ENCODE measurements around the gene EXOC4.

The EXOC4 gene

GRCh38 chr7:133649593-133649992 is 396.7 kb downstream of the EXOC4 start:
- no peak for DNase-seq
- TF ChIP-seq POLR2A (IDR thresholded peaks at IDR 0.05; ENCODE audit: low read length) (no peak), GATA1 (IDR thresholded peaks at IDR 0.05; ENCODE audit: low read depth, low read length) (no peak)

- DNase-seq: no peak
Measured at GRCh38 chr7:133650069-133650468, 397.2 kb downstream of the EXOC4 start.

GRCh38 chr7:133650487-133651300 is 397.8 kb downstream of the EXOC4 start:
- no peak for DNase-seq
- TF ChIP-seq GATA1 (IDR thresholded peaks at IDR 0.05; ENCODE audit: low read depth, low read length): no peak
- TF ChIP-seq POLR2A (IDR thresholded peaks at IDR 0.05; ENCODE audit: low read length): no peak

More at GRCh38 chr7:133650069-133650468, 397.2 kb downstream of the EXOC4 start:
- TF ChIP-seq POLR2A (IDR thresholded peaks at IDR 0.05; ENCODE audit: low read length) (no peak), GATA1 (IDR thresholded peaks at IDR 0.05; ENCODE audit: low read depth, low read length) (no peak)

- TF ChIP-seq POLR2A (IDR thresholded peaks at IDR 0.05; ENCODE audit: low read length) (no peak), GATA1 (IDR thresholded peaks at IDR 0.05; ENCODE audit: low read depth, low read length) (no peak)
- DNase-seq: no peak
Measured at GRCh38 chr7:133652547-133652946, 399.7 kb downstream of the EXOC4 start.

GRCh38 chr7:133654547-133654946 is 401.7 kb downstream of the EXOC4 start:
- TF ChIP-seq POLR2A (IDR thresholded peaks at IDR 0.05; ENCODE audit: low read length) (no peak), GATA1 (IDR thresholded peaks at IDR 0.05; ENCODE audit: low read depth, low read length) (no peak)
- no peak for DNase-seq

- no peak for TF ChIP-seq POLR2A (IDR thresholded peaks at IDR 0.05; ENCODE audit: low read length)
- no peak for TF ChIP-seq GATA1 (IDR thresholded peaks at IDR 0.05; ENCODE audit: low read depth, low read length)
- no peak for DNase-seq
Measured at GRCh38 chr7:133662276-133662675, 409.4 kb downstream of the EXOC4 start.

- no peak for DNase-seq
- TF ChIP-seq GATA1 (IDR thresholded peaks at IDR 0.05; ENCODE audit: low read depth, low read length) (no peak), POLR2A (IDR thresholded peaks at IDR 0.05; ENCODE audit: low read length) (no peak)
Measured at GRCh38 chr7:133662830-133663229, 410.0 kb downstream of the EXOC4 start.

GRCh38 chr7:133664528-133664927 is 411.6 kb downstream of the EXOC4 start:
- no peak for TF ChIP-seq POLR2A (IDR thresholded peaks at IDR 0.05; ENCODE audit: low read length)
- no peak for TF ChIP-seq GATA1 (IDR thresholded peaks at IDR 0.05; ENCODE audit: low read depth, low read length)

GRCh38 chr7:133668296-133669060 is 415.6 kb downstream of the EXOC4 start:
- TF ChIP-seq GATA1 (IDR thresholded peaks at IDR 0.05; ENCODE audit: low read depth, low read length) (no peak), POLR2A (IDR thresholded peaks at IDR 0.05; ENCODE audit: low read length) (no peak)
- no peak for DNase-seq

More at GRCh38 chr7:133664528-133664927, 411.6 kb downstream of the EXOC4 start:
- no peak for DNase-seq

GRCh38 chr7:133669061-133669455 is 416.2 kb downstream of the EXOC4 start:
- TF ChIP-seq GATA1 (IDR thresholded peaks at IDR 0.05; ENCODE audit: low read depth, low read length) (no peak), POLR2A (IDR thresholded peaks at IDR 0.05; ENCODE audit: low read length) (no peak)
- no peak for DNase-seq

GRCh38 chr7:133670250-133670649 is 417.4 kb downstream of the EXOC4 start:
- no peak for DNase-seq
- TF ChIP-seq POLR2A (IDR thresholded peaks at IDR 0.05; ENCODE audit: low read length): no peak
- no peak for TF ChIP-seq GATA1 (IDR thresholded peaks at IDR 0.05; ENCODE audit: low read depth, low read length)

GRCh38 chr7:133672866-133673265 is 420.0 kb downstream of the EXOC4 start:
- no peak for DNase-seq
- TF ChIP-seq POLR2A (IDR thresholded peaks at IDR 0.05; ENCODE audit: low read length) (no peak), GATA1 (IDR thresholded peaks at IDR 0.05; ENCODE audit: low read depth, low read length) (no peak)

GRCh38 chr7:133674079-133674763 is 421.3 kb downstream of the EXOC4 start:
- TF ChIP-seq POLR2A (IDR thresholded peaks at IDR 0.05; ENCODE audit: low read length): no peak
- no peak for DNase-seq

Data from erythroblast (primary cell).